ENCODE data around the gene GUK1.

DNA sequence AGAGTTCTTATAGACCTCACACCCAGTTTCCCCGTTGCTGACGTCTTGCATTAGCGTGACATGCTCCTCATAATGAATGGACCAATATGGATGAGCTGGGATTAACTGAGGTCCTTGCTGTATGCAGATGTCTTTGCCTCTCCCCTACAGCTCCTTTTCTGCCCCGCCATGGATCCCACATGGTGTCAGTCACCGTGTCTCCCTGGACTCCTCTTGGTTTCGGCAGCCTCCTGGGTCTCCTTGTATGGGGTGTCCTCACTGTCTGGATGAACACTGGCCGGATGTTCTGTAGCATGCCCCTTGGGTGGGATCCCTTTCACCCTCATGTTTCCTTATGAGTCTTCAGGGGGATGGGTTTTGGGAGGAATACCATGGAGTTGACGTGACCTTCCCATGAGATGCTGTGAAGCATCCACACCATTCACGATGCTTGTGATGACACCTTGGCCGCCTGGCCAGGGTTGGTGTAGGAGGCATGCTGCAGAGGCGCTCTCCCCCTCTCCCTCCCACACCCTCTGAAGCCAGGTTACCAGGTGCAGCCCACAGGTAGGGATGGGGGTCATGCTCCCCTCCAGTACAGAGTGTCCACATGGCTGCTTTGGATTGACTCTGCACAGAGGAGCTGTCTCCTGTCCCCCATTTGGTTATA, 14.1 kb downstream of the GUK1 start:
- no peak for TF ChIP-seq TAF1 (IDR thresholded peaks at IDR 0.05; ENCODE audit: borderline replicate concordance, low read depth, low read length)
- TF ChIP-seq POLR2A (IDR thresholded peaks at IDR 0.05; ENCODE audit: low read depth, low read length): no peak
